HG03159 (cell line): ENCODE data around the gene IGFBP3.

Experiments
- ATAC-seq: cut with Tn5 transposase; IDR thresholded peaks from one replicate; pipeline ENCODE4 v1.9.1; 2021; ENCODE audit warnings: mild to moderate bottlenecking, moderate library complexity; ENCODE audit not compliant: unreplicated experiment

IGFBP3 gene

DNA sequence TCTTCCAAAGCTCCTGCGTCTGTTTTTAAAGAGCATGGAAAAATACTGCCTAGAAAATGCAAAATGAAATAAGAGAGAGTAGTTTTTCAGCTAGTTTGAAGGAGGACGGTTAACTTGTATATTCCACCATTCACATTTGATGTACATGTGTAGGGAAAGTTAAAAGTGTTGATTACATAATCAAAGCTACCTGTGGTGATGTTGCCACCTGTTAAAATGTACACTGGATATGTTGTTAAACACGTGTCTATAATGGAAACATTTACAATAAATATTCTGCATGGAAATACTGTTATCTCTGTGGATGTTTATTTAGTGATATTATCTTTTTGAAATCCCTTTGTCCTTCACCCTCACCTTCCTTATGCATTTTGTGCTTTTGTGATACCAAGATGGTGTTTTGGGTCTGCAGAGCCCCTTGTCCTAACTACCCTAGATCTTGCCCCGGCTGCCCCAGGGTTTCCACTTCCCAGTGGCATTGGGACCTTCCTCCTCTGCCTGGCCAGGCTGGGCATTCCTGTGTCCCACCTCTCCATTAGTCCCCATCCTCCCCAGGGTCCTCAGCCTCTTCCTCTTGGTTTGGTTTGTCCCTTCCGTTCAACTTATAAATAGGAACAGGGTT lies 27.6 kb downstream of the IGFBP3 start:
- no peak for ATAC-seq

DNA sequence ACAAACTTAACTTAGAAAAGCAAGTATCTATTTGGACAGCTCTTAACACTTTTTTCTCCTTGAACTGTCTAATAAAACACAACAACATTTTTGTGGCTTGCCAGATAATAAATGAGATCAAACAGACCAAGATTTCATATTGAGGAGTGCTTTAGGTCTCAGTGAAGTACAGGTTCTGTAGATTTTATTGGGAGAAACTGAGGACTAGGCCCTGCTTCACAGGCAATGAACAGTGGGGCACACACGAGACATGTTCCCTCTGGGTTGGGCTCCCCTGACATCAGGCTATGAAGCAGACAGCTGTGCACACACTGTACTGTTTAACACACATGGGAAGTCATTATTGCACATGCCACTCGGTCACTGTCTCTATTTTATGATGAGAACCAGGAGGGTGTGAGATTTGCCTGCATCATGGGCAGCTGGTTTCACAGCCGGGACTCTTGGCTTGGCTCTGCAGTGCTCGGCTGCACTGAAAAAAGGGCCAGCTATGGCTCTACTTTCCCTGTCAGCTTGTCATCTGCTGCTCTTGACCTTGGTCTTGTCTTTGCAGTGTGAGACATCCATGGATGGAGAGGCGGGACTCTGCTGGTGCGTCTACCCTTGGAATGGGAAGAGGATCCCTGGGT lies 28.6 kb downstream of the IGFBP3 start:
- ATAC-seq, result no peak

DNA sequence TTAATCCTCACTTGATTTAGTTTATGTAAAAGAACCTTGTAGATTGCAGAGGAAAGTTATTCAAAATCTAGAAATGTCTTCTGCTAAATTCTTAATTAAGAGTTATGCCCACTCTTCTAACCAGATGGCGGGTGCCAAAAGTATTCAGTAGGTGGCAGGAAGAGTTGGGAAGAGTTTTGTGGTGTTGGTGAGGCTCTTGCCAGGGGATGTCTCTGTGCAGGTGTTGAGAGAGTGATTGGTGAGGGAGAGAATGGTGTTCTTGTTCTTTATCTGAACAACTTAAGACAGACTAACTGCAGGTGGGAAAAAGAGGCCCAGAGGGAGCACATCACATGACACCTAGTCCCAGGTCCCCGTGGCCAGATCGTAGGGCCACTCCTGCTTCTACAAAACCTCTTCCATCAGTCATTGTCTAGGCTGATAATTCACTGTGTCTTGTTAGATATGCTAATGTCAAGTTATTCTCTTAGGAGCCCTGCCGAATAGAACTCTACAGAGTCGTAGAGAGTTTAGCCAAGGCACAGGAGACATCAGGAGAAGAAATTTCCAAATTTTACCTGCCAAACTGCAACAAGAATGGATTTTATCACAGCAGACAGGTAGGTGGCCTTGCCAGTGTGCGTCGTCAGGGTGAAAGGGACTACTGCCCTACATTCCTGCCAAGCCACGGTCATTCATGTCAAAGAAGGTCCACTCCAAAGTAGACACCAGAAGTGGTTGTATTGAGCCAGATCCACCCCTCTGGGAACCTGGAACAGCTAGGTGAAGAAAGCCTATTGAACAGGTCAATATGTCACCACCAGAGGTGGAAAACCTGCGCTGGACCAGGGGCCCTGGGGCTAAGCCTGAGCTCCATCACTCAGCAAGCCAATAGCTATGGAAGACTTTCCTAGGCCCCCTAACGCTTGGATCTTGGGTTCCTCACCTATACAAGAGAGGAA lies 29.3 kb downstream of the IGFBP3 start:
- no peak for ATAC-seq

DNA sequence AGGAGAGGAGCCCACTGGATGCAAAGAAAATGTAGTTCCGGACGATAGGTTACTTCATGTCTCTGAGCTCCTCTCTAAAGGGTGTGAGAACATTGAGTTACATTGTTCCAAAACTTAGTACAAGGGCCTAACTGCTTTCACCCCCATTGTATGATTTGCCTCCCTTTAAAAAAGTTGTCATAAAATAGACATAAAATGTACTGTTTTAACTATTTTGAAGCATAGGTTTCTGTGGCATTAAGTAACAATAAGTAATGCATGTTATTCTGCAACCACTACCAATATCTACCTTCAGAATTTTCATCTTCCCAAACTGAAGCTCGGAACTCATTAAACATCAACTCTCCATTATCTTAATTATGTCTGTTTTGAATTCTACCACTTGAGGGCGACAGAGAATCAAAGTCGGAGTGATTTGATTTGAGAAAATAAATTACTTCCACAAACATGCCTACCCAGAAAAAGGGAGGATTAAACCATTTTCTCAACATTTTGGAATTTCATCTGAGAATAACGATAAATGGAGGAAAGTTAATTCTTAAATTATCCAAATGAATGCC lies 30.1 kb downstream of the IGFBP3 start:
- no peak for ATAC-seq

- ATAC-seq, result no peak
Observed at GRCh38 chr7:45890125-45890901, 30.8 kb downstream of the IGFBP3 start.

- ATAC-seq, result no peak
Observed at GRCh38 chr7:45889367-45890067, 31.6 kb downstream of the IGFBP3 start.

DNA sequence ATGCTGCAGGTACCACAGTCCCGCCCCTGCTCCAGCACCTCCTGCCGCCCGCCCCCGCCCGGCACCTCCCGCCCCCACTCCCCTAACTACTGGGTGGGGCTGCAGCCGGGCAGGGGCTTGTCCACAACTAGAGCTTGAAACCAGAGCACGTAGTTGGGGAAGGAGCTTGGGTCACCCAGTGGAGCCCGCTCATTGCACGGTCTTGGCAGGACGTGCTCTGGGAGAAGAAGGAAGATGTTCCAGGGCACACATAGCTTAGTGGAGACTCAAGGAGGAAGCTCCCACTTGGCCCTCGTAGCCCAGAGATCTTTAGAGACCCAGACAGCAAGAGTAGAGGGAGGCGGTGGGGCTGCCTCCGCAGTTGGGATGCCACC lies 32.1 kb downstream of the IGFBP3 start:
- no peak for ATAC-seq

DNA sequence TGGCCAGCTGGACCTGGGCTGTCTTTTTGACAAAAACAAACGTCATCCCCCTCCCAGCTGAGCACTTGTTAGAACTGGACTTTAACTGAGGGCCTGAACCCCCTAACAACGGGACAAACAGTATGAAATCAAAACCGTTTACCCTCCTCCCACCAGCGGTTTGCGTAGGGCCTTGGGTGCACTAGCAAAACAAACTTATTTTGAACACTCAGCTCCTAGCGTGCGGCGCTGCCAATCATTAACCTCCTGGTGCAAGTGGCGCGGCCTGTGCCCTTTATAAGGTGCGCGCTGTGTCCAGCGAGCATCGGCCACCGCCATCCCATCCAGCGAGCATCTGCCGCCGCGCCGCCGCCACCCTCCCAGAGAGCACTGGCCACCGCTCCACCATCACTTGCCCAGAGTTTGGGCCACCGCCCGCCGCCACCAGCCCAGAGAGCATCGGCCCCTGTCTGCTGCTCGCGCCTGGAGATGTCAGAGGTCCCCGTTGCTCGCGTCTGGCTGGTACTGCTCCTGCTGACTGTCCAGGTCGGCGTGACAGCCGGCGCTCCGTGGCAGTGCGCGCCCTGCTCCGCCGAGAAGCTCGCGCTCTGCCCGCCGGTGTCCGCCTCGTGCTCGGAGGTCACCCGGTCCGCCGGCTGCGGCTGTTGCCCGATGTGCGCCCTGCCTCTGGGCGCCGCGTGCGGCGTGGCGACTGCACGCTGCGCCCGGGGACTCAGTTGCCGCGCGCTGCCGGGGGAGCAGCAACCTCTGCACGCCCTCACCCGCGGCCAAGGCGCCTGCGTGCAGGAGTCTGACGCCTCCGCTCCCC lies 32.7 kb downstream of the IGFBP3 start, which contains the start of gene IGFBP1:
Gene IGFBP1 (plus strand): TSS at position 304 of the 808 bp plus-strand sequence. CDS start 165 bp downstream, at position 469.
- no peak for ATAC-seq

DNA sequence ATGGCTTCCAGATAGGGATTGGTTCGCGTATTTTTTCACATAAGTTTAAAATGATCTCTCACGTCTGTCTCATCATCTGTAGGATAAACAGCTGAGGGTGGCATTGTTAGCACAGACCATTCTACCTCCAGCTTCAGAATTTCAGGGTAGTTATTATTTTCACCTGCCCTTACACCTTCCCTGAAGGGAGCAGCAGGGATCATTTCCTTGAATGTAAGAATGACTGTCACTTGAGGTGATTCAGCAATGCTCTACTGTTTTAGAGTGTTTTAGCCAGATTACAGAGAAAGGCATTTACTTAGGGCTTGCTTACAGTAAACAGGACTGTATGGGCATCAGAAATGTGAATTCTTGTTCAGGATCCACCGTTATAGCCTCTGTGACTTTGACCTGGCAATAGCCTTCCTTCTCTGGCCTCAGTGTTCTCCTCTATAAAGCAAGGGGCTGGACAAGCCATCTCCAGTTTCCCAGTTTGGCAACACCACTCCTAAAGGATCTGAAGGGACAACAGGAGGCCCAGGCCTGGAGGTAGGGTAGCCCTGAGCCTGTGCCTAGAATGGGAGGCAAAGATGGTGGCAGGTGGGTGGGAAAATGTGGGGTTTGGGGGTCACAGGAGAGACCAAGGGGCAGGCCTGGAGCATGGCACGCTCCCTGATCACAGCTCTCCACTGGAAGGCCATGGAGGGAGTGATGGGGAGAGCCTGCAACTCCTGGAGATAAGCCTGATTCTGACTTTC lies 34.0 kb downstream of the IGFBP3 start:
- no peak for ATAC-seq

- ATAC-seq, result no peak
Observed at GRCh38 chr7:45885264-45885882, 35.7 kb downstream of the IGFBP3 start.

DNA sequence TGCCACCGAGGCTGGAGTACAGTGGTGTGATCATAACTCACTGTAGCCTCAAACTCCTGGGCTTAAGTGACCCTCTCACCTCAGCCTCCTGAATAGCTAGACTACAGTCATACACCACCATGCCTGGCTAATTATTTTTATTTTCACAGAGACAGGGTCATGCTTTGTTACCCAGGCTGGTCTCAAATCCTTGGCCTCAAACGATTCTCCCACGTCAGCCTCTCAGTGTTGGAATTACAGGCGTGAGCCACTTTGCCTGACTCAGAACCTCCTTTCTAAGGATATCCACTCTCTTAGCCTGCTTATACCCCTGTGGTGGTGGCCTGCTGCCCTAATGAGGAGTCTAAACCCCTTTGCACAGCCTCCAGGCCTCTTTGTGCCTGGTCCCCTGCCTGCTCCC lies 36.9 kb downstream of the IGFBP3 start:
- no peak for ATAC-seq

DNA sequence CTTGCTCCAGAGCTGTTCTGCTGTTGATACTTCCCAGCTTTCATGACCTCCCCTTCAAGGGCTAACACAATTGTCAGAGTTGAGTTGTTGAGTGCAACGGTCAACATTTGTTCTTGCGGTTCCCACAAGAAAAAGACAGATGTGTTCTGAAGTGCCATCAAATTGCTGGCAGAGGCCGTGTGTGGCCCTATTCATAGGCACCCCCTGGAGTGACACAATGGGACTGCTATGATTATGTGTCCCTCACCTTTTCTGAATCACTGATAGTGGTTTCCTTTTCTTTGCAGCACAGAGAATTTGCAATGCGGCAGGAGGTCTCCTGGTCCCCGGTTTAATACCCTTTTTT lies 38.6 kb downstream of the IGFBP3 start:
- ATAC-seq, result no peak

DNA sequence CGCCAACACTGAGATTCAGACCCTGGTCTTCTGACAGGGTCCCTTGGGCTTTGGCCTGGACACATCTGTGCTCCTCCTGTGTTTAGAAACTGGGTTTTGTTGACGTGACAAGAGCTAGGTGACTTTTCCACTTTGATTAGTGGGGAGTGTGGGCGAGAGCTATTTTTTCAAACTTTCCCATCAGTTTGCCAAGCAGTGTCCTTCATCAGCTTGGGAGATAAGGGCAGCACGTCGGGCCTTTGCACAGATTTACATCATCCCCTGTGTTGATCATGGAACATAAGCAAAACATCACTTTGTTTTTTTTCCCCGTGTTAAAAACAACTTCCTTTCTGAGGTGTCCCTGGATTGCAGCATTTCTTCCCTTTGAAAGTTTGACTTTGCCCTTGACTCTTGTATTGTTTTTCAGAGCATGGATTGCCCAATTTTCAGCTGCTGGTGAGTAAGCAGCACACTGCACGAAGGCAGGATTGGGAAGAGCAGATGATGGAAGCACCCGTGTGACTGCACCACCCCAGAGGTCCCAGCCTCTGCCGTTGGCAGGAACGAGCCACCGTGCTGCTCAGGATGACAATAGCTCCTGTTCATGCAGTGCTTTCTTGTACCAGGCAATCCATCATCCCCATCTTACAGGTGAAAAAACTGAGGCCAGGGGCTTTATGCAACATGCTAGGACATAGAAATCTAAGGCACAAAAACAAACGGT lies 39.2 kb downstream of the IGFBP3 start:
- no peak for ATAC-seq

DNA sequence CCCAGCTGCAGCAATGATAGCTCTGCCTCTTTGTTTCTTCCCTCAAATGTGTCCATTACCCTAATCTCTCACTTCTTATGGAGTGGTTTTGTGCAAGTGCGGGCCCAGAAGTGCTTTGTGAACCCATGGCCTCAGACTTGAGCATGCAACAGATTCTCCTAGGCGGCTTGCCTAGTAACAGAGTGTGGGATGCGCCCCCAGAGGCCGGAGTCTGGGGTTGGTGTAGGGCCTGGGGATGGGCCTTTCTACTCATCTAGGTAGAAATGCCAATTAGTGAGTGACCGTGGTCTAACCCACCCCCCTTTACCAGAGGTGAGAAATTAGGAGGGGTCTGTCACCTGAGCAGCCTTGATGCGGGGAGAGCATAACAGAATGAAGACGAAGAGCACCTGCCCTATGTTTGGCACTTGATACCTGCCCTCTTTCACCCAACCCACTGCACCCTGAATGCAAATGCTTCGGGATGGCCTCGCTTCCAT lies 39.8 kb downstream of the IGFBP3 start:
- ATAC-seq, result no peak

- ATAC-seq, result no peak
Observed at GRCh38 chr7:45880433-45880860, 40.6 kb downstream of the IGFBP3 start.

- no peak for ATAC-seq
Observed at GRCh38 chr7:45878457-45879144, 42.5 kb downstream of the IGFBP3 start.

GRCh38 chr7:45876519-45876918 lies 44.6 kb downstream of the IGFBP3 start:
- ATAC-seq, result no peak
